HG03460 (cell line): ENCODE measurements around the gene SPEF1.

ENCODE experiments used
- ATAC-seq: cut with Tn5 transposase; IDR thresholded peaks from one replicate; pipeline ENCODE4 v1.9.1; 2021; ENCODE audit not compliant: unreplicated experiment

The SPEF1 gene

DNA sequence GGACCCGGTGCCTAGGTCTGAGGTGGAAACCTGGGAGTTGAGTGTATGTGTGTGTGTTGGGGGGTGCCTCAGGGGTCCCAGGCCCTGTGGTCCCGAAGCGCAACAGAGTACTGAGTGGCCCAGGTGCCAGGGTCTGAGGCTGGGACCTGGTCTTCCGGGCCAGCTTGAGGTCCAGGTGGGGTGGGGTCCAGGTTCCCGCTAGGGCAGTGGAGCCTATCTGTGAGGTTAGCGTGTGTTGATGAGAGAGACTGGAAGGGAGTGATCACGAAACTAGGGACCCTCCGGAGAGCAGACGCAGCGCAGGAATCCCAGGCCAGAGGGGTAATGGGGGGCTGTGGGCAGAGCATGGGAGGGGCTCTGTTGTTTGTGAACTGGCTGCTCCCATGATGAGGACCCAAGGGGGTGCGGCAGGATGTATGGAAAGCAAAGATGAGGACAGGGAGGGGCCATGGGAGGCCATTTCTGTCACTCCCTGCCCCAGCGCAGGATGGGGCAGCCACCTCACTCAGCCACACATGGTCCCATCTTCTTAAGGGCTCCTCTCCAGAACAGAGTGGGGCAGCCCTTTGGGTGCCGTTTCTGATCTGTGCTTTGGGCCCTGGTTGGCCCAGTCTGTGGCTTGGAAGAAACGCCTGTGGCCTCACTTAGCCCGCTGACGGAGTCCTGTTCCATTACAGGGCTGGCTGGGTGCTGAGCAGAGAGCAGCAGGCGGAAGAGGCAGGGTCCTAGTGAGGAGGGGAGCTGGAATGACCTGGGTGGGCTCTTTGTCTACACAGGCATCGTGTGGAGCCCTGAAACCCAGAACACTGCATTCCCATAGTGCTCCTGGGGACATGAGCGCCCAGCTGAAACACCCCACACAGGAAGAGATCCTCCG is 47.9 kb downstream of the SPEF1 start:
- ATAC-seq, result no peak

DNA sequence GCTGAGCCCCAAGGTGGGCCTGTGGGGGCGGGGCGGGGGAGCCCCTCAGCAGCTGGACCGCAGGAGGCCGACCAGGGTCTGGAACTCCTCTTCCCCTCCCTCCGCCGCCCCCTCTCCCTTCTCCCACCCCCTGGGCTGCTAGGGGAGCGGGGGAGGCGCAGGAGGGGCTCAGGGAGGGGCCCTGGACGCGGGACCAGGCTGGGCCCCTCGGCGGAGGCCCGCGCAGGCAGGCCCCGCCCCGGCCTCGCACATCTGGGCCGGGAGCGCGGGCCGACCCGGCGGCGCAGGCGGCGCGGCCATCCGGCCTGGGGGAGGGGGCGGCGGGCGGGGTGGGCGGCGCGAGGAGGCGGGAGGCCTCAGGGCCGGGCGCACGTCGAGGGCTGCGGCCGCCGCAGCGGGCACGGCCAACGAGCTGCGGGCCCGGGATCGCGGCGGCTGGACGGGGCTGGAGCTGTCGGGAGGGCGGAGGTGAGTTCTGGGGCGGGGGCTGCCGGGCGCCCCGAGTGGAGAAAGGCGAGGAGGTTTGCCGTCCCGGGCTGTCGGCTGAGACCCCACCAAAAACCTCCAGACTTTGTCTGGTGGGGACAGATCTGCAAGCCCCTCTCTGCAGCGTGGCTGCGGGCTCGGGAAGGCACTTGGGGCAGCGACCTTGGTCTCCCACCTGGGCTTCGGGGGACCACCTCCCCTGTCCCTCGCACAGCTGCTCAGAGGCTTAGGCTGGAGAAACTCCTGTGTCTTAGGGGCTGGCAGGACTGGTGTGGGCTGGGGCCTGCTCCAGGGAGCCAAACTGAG is 48.7 kb downstream of the SPEF1 start, which contains the start of gene HSPA12B:
HSPA12B (plus strand) TSS at position 359 of the 792 bp plus-strand sequence. CDS start 5,990 bp downstream, outside the sequence.
- no peak for ATAC-seq

DNA sequence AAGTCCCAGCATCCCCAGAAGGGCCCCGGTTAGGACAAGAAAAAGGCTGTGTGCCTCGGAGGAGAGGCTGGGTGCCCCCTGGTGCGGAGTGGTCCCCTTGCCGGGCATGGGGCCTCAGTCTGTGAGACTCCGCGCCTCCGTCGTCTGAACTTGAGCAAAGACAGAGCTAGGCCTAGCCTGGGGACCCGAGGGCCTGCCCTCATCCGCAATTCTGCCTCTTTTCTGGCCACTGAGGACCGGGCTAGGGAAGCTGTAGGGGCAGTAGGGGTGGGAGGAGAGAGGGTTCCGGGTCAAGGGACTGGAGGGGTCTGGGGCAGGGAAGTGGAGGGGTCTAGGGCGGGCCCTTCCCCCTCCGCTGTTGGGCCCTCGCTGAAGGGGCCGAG is 49.3 kb downstream of the SPEF1 start:
- ATAC-seq, result no peak

DNA sequence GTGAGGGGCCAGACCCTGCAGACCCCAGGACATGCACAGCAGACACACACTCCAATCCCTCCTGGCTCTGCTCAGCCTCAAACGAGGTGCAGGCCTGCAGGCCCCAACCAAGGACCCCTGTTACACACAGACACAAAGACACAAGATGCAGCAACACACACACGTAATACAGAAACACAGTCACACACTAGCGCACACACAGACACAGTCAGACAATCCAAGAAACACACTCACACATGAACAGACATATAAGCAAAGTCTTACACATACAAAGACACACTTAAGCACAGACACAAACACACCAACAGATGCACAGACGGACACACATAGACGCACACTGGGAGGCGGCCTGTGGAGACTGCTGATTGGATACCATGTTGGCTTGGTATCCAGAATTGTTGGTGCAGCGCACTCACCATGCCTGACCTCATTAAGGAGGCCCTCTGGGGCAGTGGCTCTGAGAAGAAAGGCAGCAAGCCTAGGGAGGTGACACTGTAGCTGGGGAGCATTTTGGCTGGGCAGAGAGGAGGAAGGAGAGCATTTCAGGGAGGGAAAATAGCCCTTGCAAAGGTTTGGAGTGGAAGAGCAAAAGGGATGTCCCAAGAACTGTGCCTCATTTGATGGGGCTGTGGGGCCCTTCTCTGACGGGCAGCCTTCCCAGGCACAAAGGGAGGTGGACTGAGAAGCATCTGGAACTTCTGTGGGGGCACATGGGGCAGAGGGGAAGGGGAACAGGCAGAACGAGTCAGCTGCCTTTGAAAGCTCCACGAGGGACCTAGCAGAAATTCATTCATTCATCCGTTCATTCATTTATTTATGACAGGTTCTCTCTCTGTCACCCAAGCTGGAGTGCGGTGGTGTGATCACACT is 50.2 kb downstream of the SPEF1 start:
- no peak for ATAC-seq

DNA sequence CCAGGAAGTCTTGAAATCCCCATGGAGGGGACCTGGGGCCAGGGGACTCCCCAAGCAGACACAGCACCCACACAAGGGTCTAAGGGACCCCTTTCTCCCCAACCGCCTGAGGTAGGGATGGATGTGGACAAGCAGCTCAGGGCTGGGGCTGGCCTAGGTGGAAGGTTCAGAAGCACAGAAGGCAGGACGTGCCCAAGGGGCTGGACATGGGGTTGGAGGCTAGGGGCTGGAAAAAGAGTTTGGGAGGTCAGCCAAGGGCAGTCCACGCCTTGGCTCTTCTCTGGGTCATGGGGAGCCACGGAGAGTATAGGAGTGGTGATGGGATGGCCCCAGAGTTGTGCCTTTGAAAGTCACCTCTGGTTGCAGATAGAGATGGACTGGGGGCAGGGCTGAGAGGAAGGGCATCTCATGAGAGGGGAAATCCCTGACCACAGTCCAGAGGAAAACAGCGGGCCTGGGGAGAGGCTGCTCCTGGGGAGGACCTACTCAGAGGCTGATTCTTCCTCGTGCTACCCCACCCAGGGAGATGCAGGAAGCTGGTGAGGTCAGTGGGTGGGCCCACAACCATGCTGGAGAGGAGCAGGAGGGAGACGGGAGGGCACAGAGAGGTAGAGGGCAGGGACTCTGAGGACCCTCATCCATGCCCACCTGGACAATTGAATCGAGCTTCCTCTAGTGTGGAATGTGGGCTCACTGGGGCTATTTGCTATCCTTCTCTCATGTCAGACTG is 51.3 kb downstream of the SPEF1 start:
- no peak for ATAC-seq

DNA sequence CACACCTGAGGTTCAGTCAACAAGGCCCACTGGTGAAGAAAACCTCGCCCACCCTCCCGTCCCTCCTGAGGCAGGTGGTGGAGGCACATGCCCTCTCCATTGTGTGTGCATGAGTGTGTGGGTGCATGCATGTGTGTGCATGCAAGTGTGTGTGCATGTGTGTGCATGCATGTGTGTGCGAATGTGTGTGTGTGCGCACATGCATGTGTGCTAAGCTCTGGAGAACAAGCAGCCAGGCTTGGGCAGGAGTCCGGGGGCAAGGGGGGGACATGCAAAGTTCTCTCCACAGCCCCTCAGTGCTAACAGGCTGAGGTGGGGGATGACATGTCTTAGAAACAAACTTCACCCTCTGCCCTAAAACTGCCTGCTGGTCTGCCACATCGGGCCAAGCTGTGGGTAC is 51.9 kb downstream of the SPEF1 start:
- ATAC-seq, result no peak

DNA sequence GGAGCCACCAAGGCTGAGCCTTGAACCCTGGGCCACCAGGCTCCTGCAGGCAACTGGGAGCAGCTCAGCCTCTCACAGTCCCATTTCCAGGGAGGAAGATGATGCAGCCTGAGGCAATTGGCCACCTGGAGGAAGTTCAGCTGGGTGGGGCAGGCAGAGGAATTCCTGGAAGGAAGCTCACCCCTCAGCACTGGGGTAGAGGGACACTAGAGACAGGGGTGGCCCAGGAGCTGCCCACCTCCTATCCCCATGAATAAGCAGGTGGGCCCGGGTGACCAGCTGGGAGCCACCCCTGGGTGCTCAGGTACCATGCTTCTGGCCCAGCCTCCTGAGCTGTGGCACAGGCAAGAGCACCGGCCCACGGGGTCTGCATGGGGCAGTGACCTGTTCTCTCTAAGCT is 52.4 kb downstream of the SPEF1 start:
- ATAC-seq, result no peak

DNA sequence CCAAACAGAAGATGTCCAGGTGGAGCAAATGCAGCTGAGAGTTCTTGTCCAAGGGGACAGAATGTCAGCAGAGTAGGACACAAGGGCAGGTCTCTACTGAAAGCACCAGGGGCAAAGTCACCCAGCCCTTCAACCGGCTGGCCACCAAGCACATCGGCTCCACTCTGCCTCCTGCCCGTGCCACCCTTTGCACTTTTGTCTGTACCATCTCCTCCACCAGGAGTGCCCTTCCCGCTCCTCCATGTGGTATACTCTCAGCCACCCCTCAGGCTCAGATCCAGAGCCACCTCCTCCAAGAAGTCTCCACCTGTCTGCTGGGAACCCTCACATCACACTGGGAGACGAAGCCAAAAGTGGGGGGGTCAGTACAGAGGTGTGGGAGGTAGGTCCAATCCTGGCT is 52.9 kb downstream of the SPEF1 start:
- ATAC-seq, result no peak
